ENCODE data around the gene EGLN3.

Gene EGLN3

GRCh38 chr14:33938131-33938949 lies 12.5 kb downstream of the EGLN3 start:
- Histone ChIP-seq H3K4me2 (ENCODE audit: low read length) (no peak overlapping the region), H4K8ac (ENCODE audit: low read depth, low read length) (no peak overlapping the region), H3K56ac (ENCODE audit: low read length) (peak overlapping the region; percentile 82), H3K27me3 (ENCODE audit: insufficient read depth, low read length, poor library complexity) (no peaks in the 10 kb centered on the region), H3K4me3 (ENCODE audit: low read length) (no peak overlapping the region), H3K36me3 (ENCODE audit: control insufficient read depth, insufficient read depth, low read length) (no peaks in the 10 kb centered on the region), H2BK5ac (ENCODE audit: low read length) (peak overlapping the region; percentile 22), H3K23ac (ENCODE audit: low read length) (no peak overlapping the region), H3K27ac (ENCODE audit: low read depth, low read length) (peak overlapping the region; percentile 60), H3K79me2 (ENCODE audit: control insufficient read depth, insufficient read depth, low read length) (peaks cover 78% of the 10 kb centered on the region), H3K4ac (ENCODE audit: low read depth, low read length) (no peak overlapping the region), H4K5ac (ENCODE audit: low read length) (no peak overlapping the region), H3K9ac (ENCODE audit: low read length) (peak overlapping the region; percentile 38), H2BK120ac (ENCODE audit: low read depth, low read length) (no peak overlapping the region), H3K4me1 (ENCODE audit: control insufficient read depth, low read depth, low read length) (peaks cover 27% of the 10 kb centered on the region), H3K79me1 (ENCODE audit: low read length) (peaks cover 5% of the 10 kb centered on the region), H2BK15ac (replicated peaks; ENCODE audit: low read depth) (no peak overlapping the region), H2AK5ac (ENCODE audit: low read length) (no peak overlapping the region), H3K18ac (ENCODE audit: low read length) (peak overlapping the region; percentile 35)
- peak; percentile 80 for DNase-seq
- WGBS (ENCODE audit: extremely low coverage, insufficient coverage, low lambda C conversion rate): no CpG with 5 or more reads among the region's 20 CpGs

- DNase-seq: no peak
- no peak overlapping the region for H2BK15ac ChIP-seq (replicated peaks; ENCODE audit: low read depth)
- H3K4me3 ChIP-seq (ENCODE audit: low read length): no peak overlapping the region
- H3K79me2 ChIP-seq (ENCODE audit: control insufficient read depth, insufficient read depth, low read length): peaks cover 76% of the 10 kb centered on the region
- H3K18ac ChIP-seq (ENCODE audit: low read length): no peak overlapping the region
- no peak overlapping the region for H3K4ac ChIP-seq (ENCODE audit: low read depth, low read length)
- no peak overlapping the region for H4K5ac ChIP-seq (ENCODE audit: low read length)
- no peaks in the 10 kb centered on the region for H3K27me3 ChIP-seq (ENCODE audit: insufficient read depth, low read length, poor library complexity)
- no peak overlapping the region for H3K27ac ChIP-seq (ENCODE audit: low read depth, low read length)
- H2BK5ac ChIP-seq (ENCODE audit: low read length): no peak overlapping the region
- no peak overlapping the region for H3K23ac ChIP-seq (ENCODE audit: low read length)
- H3K4me2 ChIP-seq (ENCODE audit: low read length): no peak overlapping the region
- H3K36me3 ChIP-seq (ENCODE audit: control insufficient read depth, insufficient read depth, low read length): no peaks in the 10 kb centered on the region
- H4K8ac ChIP-seq (ENCODE audit: low read depth, low read length): no peak overlapping the region
- no peak overlapping the region for H3K56ac ChIP-seq (ENCODE audit: low read length)
- no peak overlapping the region for H3K9ac ChIP-seq (ENCODE audit: low read length)
- no peak overlapping the region for H2AK5ac ChIP-seq (ENCODE audit: low read length)
- peaks cover 11% of the 10 kb centered on the region for H3K79me1 ChIP-seq (ENCODE audit: low read length)
- WGBS (ENCODE audit: extremely low coverage, insufficient coverage, low lambda C conversion rate): no CpG with 5 or more reads among the region's 2 CpGs
- H3K4me1 ChIP-seq (ENCODE audit: control insufficient read depth, low read depth, low read length): peaks cover 30% of the 10 kb centered on the region
- no peak overlapping the region for H2BK120ac ChIP-seq (ENCODE audit: low read depth, low read length)
These were observed 14.5 kb downstream of the EGLN3 start for GRCh38 chr14:33936391-33936790.

DNA sequence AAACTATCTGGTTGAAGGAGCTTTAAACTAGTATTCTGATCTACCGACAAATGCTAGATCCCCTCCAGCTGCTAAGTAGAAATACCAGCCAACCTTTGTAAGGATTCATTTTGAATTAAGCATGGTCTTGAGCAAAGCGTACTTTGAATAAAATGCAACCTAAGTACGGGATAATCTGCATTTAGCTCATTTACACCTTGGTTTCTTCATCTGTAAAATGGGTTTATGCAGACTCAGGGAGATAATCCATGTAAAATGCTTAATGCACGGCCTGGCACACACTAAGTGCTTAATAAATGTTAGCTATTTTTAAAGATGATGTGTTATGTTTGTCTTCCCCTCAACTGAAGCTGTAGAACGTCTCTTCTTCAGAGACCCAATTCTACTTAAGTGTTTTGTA lies 15.9 kb downstream of the EGLN3 start:
- H3K9ac ChIP-seq (ENCODE audit: low read length): no peak overlapping the region
- no peak for DNase-seq
- H3K23ac ChIP-seq (ENCODE audit: low read length): no peak overlapping the region
- peaks cover 75% of the 10 kb centered on the region for H3K79me2 ChIP-seq (ENCODE audit: control insufficient read depth, insufficient read depth, low read length)
- H2BK5ac ChIP-seq (ENCODE audit: low read length): no peak overlapping the region
- no peaks in the 10 kb centered on the region for H3K36me3 ChIP-seq (ENCODE audit: control insufficient read depth, insufficient read depth, low read length)
- H3K4me2 ChIP-seq (ENCODE audit: low read length): no peak overlapping the region
- H3K56ac ChIP-seq (ENCODE audit: low read length): no peak overlapping the region
- no peak overlapping the region for H2AK5ac ChIP-seq (ENCODE audit: low read length)
- H3K4me3 ChIP-seq (ENCODE audit: low read length): no peak overlapping the region
- no peak overlapping the region for H2BK120ac ChIP-seq (ENCODE audit: low read depth, low read length)
- no peak overlapping the region for H2BK15ac ChIP-seq (replicated peaks; ENCODE audit: low read depth)
- H4K8ac ChIP-seq (ENCODE audit: low read depth, low read length): no peak overlapping the region
- H3K27ac ChIP-seq (ENCODE audit: low read depth, low read length): no peak overlapping the region
- H3K18ac ChIP-seq (ENCODE audit: low read length): no peak overlapping the region
- peaks cover 29% of the 10 kb centered on the region for H3K4me1 ChIP-seq (ENCODE audit: control insufficient read depth, low read depth, low read length)
- WGBS (ENCODE audit: extremely low coverage, insufficient coverage, low lambda C conversion rate): no CpG with 5 or more reads among the region's 5 CpGs
- H4K5ac ChIP-seq (ENCODE audit: low read length): no peak overlapping the region
- H3K4ac ChIP-seq (ENCODE audit: low read depth, low read length): no peak overlapping the region
- no peaks in the 10 kb centered on the region for H3K27me3 ChIP-seq (ENCODE audit: insufficient read depth, low read length, poor library complexity)
- H3K79me1 ChIP-seq (ENCODE audit: low read length): peaks cover 18% of the 10 kb centered on the region

- no peak overlapping the region for H2BK120ac ChIP-seq (ENCODE audit: low read depth, low read length)
- H3K79me2 ChIP-seq (ENCODE audit: control insufficient read depth, insufficient read depth, low read length): peaks cover 69% of the 10 kb centered on the region
- no peak for DNase-seq
- no peak overlapping the region for H2BK5ac ChIP-seq (ENCODE audit: low read length)
- no peak overlapping the region for H2AK5ac ChIP-seq (ENCODE audit: low read length)
- no peak overlapping the region for H3K56ac ChIP-seq (ENCODE audit: low read length)
- WGBS (ENCODE audit: extremely low coverage, insufficient coverage, low lambda C conversion rate): no CpG with 5 or more reads among the region's 7 CpGs
- no peak overlapping the region for H3K4me2 ChIP-seq (ENCODE audit: low read length)
- no peak overlapping the region for H3K9ac ChIP-seq (ENCODE audit: low read length)
- no peak overlapping the region for H3K4me3 ChIP-seq (ENCODE audit: low read length)
- no peak overlapping the region for H3K23ac ChIP-seq (ENCODE audit: low read length)
- H3K18ac ChIP-seq (ENCODE audit: low read length): no peak overlapping the region
- no peak overlapping the region for H3K4ac ChIP-seq (ENCODE audit: low read depth, low read length)
- H3K27me3 ChIP-seq (ENCODE audit: insufficient read depth, low read length, poor library complexity): no peaks in the 10 kb centered on the region
- H3K27ac ChIP-seq (ENCODE audit: low read depth, low read length): no peak overlapping the region
- H2BK15ac ChIP-seq (replicated peaks; ENCODE audit: low read depth): no peak overlapping the region
- H3K4me1 ChIP-seq (ENCODE audit: control insufficient read depth, low read depth, low read length): peaks cover 29% of the 10 kb centered on the region
- H4K8ac ChIP-seq (ENCODE audit: low read depth, low read length): no peak overlapping the region
- H3K79me1 ChIP-seq (ENCODE audit: low read length): peaks cover 18% of the 10 kb centered on the region
- peaks cover under 1% of the 10 kb centered on the region for H3K36me3 ChIP-seq (ENCODE audit: control insufficient read depth, insufficient read depth, low read length)
- H4K5ac ChIP-seq (ENCODE audit: low read length): no peak overlapping the region
These were observed 16.7 kb downstream of the EGLN3 start for GRCh38 chr14:33934043-33934750.

DNA sequence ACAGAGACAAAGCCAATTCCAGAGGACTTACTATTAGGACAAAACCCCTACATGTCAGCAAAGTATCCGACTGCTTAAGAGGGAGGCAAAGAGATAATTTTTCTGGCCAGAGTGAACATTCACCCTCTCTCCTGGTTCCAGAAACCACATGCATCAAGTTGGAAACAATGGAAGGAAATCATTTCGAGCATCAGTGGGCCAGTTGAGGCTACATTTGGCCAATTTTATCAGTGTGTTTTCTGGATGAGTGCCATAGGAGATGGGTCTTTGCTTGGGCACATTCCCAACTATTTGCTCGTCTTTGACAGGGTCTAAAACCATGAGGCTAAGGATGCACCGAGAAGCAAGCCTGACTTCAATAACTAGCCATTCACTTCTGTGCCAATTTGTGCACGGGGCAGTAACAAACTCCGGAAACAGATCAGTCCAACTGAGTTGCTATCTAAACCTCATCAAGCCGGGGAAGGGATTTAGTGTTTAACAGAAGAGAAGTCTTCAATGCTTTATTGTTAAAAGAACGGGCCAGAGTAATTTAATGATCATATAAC lies 17.4 kb downstream of the EGLN3 start:
- Histone ChIP-seq H2BK120ac (ENCODE audit: low read depth, low read length) (no peak overlapping the region), H3K36me3 (ENCODE audit: control insufficient read depth, insufficient read depth, low read length) (peaks cover 3% of the 10 kb centered on the region), H2BK5ac (ENCODE audit: low read length) (no peak overlapping the region), H3K4me2 (ENCODE audit: low read length) (no peak overlapping the region), H3K27ac (ENCODE audit: low read depth, low read length) (no peak overlapping the region), H3K23ac (ENCODE audit: low read length) (no peak overlapping the region), H3K56ac (ENCODE audit: low read length) (peak overlapping the region; percentile 38), H3K4me1 (ENCODE audit: control insufficient read depth, low read depth, low read length) (peaks cover 26% of the 10 kb centered on the region), H3K27me3 (ENCODE audit: insufficient read depth, low read length, poor library complexity) (no peaks in the 10 kb centered on the region), H3K4ac (ENCODE audit: low read depth, low read length) (no peak overlapping the region), H4K5ac (ENCODE audit: low read length) (no peak overlapping the region), H2BK15ac (replicated peaks; ENCODE audit: low read depth) (no peak overlapping the region), H3K4me3 (ENCODE audit: low read length) (no peak overlapping the region), H3K9ac (ENCODE audit: low read length) (no peak overlapping the region), H3K79me2 (ENCODE audit: control insufficient read depth, insufficient read depth, low read length) (peaks cover 65% of the 10 kb centered on the region), H4K8ac (ENCODE audit: low read depth, low read length) (no peak overlapping the region), H2AK5ac (ENCODE audit: low read length) (no peak overlapping the region), H3K79me1 (ENCODE audit: low read length) (peaks cover 18% of the 10 kb centered on the region), H3K18ac (ENCODE audit: low read length) (no peak overlapping the region)
- no peak for DNase-seq
- no CpG with 5 or more reads among the region's 8 CpGs for WGBS (ENCODE audit: extremely low coverage, insufficient coverage, low lambda C conversion rate)
